ENCODE data around the gene DMXL1.
"Not testable (repeated sequence)": the region's sequence is repeated elsewhere in the genome, so short reads cannot be mapped to it uniquely, and the experiment has no call there.

DMXL1 gene

GRCh38 chr5:119120893-119121292, 50.0 kb downstream of the DMXL1 start:
- no peak for TF ChIP-seq CTCF (IDR thresholded peaks at IDR 0.05; ENCODE audit: low read depth, low read length, missing control alignments)
- H3K4me3 ChIP-seq (ENCODE audit: low read depth, low read length) = no peak overlapping the region
- DNase-seq (ENCODE audit: low read depth) = no peak

GRCh38 chr5:119122474-119122873, 51.6 kb downstream of the DMXL1 start:
- H3K4me3 ChIP-seq (ENCODE audit: low read depth, low read length); DNase-seq (ENCODE audit: low read depth): not testable (repeated sequence)

- DNase-seq (ENCODE audit: low read depth) = no peak
- TF ChIP-seq CTCF (IDR thresholded peaks at IDR 0.05; ENCODE audit: low read depth, low read length, missing control alignments) = no peak
- no peak overlapping the region for H3K4me3 ChIP-seq (ENCODE audit: low read depth, low read length)
Observed at GRCh38 chr5:119123280-119123679, 52.4 kb downstream of the DMXL1 start.

- TF ChIP-seq CTCF (IDR thresholded peaks at IDR 0.05; ENCODE audit: low read depth, low read length, missing control alignments) = no peak
- DNase-seq (ENCODE audit: low read depth) = no peak
- H3K4me3 ChIP-seq (ENCODE audit: low read depth, low read length) = no peak overlapping the region
Observed at GRCh38 chr5:119129770-119130169, 58.9 kb downstream of the DMXL1 start.

- no peak for TF ChIP-seq CTCF (IDR thresholded peaks at IDR 0.05; ENCODE audit: low read depth, low read length, missing control alignments)
Observed at GRCh38 chr5:119131530-119132304, 60.8 kb downstream of the DMXL1 start.

GRCh38 chr5:119135743-119136142, 64.9 kb downstream of the DMXL1 start:
- DNase-seq (ENCODE audit: low read depth); H3K4me3 ChIP-seq (ENCODE audit: low read depth, low read length): not testable (repeated sequence)

More at GRCh38 chr5:119131530-119132304, 60.8 kb downstream of the DMXL1 start:
- no peak overlapping the region for H3K4me3 ChIP-seq (ENCODE audit: low read depth, low read length)
- no peak for DNase-seq (ENCODE audit: low read depth)

- no peak for TF ChIP-seq CTCF (IDR thresholded peaks at IDR 0.05; ENCODE audit: low read depth, low read length, missing control alignments)
- no peak for DNase-seq (ENCODE audit: low read depth)
- H3K4me3 ChIP-seq (ENCODE audit: low read depth, low read length) = no peak overlapping the region
Observed at GRCh38 chr5:119136666-119137318, 65.9 kb downstream of the DMXL1 start.

GRCh38 chr5:119153629-119154028, 82.7 kb downstream of the DMXL1 start:
- DNase-seq (ENCODE audit: low read depth) = no peak
- H3K4me3 ChIP-seq (ENCODE audit: low read depth, low read length) = no peak overlapping the region
- no peak for TF ChIP-seq CTCF (IDR thresholded peaks at IDR 0.05; ENCODE audit: low read depth, low read length, missing control alignments)
